Activated T-cell treated with anti-CD3 and anti-CD28 coated beads, Interleukin-2, amount 50 U/mL, for 48 hours (primary cell): ENCODE data around the gene CCDC77.

ENCODE experiments used
- DNase-seq, 2 experiments: peaks; one replicate each; pipeline ENCODE4 v3.0.0-alpha.2; 2020

CCDC77 gene

GRCh38 chr12:454833-455232 lies 53.4 kb downstream of the CCDC77 start:
- DNase-seq: no peak

GRCh38 chr12:455821-456220 lies 54.4 kb downstream of the CCDC77 start:
- no peak for DNase-seq

DNA sequence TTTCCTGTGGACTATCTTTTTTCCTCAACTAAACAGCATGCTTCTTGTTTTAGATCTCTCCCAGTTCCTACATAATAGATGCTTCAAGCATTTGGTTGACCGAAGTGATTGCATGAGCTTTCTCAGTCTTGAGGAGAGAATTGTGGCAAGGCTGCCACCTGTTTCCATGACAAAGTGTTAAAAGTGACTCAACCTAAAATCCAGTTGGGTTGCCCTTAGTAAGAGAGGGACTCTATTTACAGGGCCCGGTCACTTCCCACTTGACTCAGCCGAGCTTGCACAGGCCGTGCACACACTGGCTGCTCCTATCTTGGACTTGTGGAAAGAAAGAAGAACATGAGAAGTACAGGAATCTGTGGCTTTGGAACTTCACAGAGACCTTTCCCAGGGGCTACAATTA lies 56.2 kb downstream of the CCDC77 start:
- no peak for DNase-seq

DNA sequence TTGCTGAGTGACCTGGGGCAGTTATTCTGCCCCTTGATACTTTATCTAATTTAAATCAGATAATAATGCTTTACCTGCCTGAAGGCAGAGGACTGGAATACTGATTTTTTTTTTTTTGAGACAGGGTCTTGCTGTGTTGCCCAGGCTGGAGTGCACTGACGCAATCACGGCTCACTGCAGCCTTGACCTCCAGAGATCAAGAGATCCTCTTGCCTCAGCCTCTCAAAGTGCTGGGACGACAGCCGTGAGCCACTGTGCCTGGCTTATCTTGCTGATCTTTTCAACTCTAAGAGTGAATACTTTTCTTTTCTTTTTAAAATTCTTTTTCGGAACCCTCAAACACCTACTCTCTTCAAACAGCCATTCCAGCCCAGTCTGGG lies 57.6 kb downstream of the CCDC77 start:
- DNase-seq: no peak

GRCh38 chr12:459430-460258 lies 58.2 kb downstream of the CCDC77 start, which contains the start of gene B4GALNT3:
Gene B4GALNT3 (plus strand): TSS chr12:459939. CDS start chr12:460377, 438 bp downstream.
- peak; percentile 63 for DNase-seq

DNA sequence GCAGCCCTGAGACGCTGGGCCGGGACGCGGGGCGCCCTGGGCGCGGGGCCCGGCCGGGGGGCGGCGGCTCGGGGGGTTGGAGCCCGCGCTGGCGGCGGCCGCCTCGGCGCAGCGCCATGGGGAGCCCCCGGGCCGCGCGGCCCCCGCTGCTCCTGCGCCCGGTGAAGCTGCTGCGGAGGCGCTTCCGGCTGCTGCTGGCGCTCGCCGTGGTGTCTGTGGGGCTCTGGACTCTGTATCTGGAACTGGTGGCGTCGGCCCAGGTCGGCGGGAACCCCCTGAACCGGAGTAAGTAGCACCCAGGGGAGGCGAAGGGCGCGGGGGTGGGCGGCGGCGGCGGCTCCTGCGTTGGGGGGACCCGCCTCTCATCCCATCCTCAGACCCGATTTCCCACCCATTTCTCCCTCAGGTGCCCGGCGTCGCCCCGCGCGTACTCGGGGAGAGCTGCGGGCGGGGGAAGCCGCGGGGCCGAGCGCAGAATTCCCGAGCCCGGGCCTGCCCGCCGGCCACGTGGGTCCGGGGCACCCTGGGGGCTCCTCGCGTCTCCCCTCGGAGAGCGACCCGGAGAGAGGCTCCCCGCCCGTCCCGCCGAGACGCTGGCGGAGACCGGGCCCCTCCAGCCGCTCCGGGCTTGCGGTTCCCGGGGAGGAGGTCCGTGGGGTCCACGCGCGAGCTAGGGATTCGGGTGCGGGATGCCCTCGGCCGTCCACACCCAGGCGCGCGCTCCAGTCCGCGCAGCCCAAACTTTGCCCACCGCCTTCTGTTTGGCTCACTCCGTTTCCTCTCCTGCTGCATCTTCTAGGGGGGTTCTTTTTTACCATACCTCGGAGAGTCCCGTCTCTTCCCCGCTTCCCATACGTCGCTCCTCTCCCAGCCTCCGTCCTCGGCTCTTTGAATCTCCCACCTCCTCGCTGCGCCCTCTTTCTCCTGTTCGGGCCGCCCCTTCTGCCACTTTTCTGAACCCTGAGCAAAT lies 59.1 kb downstream of the CCDC77 start:
- peak; percentile 41 to 61 for DNase-seq

DNA sequence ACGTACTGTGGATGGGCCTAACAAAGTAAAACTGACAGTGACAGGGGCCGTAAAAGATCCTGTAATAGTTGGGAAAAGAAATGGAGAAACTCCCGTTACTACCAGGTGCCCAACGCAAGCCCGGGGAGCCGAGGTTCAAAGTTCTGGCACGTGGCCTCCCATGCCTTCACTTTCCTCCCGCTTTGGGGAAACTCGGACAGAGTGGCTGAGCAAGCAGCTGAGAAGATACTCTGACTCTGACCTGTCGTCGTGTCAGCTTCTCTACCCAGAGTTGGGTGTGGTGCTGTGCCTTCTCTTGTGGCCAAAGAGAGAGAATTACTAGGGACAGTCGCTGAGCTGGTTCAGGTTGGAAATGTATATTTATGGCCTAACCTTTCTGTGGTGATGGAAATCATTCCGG lies 60.0 kb downstream of the CCDC77 start:
- DNase-seq: no peak

- no peak for DNase-seq
These were observed 61.7 kb downstream of the CCDC77 start for GRCh38 chr12:462936-463705.

- DNase-seq: no peak
These were observed 63.2 kb downstream of the CCDC77 start for GRCh38 chr12:464484-465267.

GRCh38 chr12:466039-466438 lies 64.6 kb downstream of the CCDC77 start:
- DNase-seq: no peak

DNA sequence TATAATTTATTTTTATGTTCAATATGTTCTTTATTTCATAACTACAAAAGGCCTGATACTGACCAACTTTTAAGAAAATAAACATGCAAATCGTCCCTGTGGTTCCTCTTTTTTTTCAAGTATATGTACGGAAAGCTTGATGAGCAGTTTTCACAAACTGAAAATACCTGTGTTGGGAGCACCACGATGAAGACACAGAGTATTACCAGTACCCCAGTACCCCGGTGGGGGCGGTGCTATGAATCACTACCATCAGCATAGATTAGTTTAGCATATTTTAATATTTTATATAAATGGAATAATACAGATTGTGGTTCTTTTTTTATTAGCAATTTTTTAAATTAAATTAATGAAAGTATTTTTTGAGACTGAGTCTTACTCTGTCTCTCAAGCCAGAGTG lies 65.3 kb downstream of the CCDC77 start:
- no peak for DNase-seq

DNA sequence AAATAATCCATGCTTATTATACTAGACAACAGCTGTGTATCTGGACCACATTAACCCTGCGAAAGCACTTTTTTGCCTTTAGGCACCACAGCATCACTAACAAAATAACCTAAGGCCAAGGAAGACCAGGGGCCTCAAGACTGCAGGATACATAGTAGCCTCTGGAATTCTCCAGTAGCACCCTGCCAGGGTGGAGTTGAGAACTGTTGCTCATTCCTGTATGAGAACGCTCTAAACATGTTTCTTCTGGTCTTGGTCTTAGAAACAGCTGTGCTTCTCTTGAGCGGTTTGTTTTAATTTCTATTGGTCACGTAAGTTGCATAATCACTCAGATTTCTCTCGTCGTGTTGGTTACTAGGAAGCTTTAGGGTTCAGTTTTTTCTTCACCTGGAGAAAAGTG lies 66.1 kb downstream of the CCDC77 start:
- DNase-seq: no peak

- DNase-seq: no peak
These were observed 67.4 kb downstream of the CCDC77 start for GRCh38 chr12:468671-469389.

- no peak for DNase-seq
These were observed 68.7 kb downstream of the CCDC77 start for GRCh38 chr12:470133-470532.

GRCh38 chr12:473198-473597 lies 71.8 kb downstream of the CCDC77 start:
- no peak for DNase-seq

GRCh38 chr12:473863-474577 lies 72.6 kb downstream of the CCDC77 start:
- DNase-seq: no peak

GRCh38 chr12:475286-475685 lies 73.8 kb downstream of the CCDC77 start:
- no peak for DNase-seq

DNA sequence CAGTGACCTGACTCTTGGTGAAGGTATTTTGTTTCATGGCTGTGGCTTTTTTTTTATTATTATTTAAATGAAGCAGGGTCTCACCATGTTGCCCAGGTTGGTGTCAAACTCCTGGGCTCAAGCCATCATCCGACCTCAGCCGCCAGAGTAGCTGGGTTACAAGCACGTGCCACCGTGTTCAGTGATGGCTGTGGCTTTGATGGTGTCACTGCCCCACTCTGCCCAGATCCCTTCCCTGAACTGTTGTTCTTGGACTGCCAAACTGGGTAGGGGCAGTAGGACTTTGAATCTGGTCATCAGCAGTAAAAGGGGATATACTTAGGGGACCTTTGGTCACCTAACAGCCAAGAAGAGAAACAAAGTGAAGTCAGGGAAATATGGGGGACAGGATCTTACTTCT lies 77.7 kb downstream of the CCDC77 start:
- no peak for DNase-seq

DNA sequence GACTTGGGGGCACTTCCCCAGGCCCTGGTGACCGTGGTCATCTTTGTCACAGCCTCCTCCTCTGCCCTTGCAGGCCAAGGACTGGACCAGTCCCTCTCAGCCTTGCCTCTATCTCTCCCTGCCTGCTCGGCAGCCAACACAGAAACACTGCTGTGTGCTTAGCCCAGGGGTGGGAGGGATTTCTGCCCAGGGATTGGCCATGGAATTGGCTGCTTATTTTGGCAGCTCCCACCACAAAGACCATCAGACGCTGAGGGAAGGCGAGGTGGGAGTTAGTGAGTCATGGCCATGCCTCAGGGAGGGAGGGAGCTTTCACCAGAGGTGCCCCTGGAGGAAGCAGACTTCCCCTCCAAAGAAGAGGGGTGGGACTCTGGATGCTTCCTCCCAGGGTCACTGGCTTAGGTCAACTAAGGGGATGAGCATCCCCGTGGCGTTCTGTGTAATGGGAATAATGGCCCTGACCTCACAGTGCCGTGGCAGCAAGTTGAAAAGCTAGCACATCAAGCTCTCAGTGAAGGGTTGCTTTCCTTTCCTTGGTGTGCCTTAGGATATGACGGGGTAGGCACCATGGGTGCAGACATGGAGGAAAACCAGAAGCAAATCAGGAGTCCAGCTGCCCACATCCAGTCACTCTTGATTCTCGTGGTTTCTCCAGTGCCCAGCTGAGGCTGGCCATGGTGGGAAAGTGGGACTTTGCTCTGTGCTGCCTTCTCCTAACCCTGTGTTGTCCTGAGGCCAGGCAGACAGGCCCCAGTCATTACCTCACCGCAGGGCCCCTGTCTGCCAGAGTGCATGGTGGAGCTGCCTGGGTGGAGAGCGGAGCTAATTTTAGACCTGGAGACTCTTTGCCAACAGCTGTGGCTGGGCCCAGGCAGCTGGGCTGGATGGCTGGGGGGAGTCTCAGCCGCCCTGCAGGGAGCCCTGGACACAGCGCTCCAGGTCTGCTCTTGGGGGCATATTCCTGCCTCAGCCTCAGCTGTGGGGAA lies 79.7 kb downstream of the CCDC77 start:
- no peak for DNase-seq

DNA sequence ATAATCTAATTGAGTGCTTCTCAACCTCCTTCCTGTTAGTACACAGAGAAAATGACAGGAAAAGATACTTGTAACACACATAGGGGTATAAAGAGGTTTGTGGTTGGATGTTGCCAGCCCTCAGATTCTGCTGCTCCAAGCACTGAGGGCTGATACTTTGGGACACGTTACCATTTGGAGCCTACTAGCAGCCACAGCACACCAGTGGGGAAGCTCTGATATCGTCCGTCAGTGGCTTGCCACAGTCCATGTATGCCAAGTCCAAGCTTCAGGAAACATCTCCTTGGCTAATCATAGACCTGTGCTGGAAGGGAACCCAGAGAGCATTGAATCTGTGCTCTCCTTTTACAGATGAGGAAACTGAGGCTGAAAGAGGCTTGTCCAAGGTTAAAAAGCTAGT lies 80.6 kb downstream of the CCDC77 start:
- DNase-seq: no peak
